Head of caudate nucleus (tissue), 42 donors: ENCODE results near the gene KDM8.

ENCODE experiments used
- DNase-seq, 42 donors: peaks; one replicate each; pipeline versions ENCODE4 v3.0.0 to v3.0.0-alpha.2; 2020 to 2021; ENCODE audit warnings: mixed read lengths in 7 of 42
- intact Hi-C: fragments of 100-400 bp; cut with DNase I; formaldehyde crosslinking; loops from one replicate; pipeline ENCODE4 v1.15.0; 2022

KDM8 gene

DNA sequence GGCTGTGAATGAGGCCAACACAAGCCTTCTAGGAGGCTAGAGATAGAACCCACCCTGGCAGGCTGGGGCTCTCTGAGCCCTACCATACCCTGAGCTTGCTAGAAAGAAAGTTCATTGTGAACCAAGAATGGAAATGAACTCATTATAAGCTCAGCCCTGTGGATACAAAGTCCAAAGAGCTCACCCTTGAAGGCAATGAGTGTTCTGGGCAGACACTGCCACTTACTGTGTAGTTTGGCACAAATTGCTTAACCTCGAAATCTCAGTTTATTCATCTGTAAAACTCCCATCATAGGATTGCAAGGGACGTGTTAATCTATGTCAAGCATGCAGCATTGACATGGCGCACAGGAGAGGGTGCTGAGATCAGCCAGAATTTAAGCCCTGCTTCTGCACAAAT, 5.5 kb downstream of the KDM8 start:
- DNase-seq, result no peak
- intact Hi-C loops, result no loop called here

DNA sequence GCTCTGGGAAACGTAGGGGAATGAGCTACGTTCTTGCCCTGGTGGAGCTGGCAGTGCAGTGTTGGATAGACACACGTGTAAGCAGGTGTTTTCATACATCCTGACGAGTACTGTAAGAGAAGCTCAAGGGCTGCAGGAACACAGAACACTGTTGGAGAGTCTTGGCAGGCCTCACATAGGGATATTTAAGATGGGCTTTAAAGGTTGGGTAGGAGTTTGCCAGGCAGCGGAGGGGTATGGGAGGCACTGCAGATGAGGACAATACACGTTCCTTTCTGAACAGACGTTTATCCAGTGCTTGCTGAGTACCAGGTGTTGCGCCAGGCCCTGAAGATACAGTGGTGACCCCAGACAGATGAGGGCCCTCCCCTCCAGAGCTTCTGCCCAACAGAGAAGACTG, 6.3 kb downstream of the KDM8 start:
- DNase-seq, result no peak
- intact Hi-C loops, result no loop called here

DNA sequence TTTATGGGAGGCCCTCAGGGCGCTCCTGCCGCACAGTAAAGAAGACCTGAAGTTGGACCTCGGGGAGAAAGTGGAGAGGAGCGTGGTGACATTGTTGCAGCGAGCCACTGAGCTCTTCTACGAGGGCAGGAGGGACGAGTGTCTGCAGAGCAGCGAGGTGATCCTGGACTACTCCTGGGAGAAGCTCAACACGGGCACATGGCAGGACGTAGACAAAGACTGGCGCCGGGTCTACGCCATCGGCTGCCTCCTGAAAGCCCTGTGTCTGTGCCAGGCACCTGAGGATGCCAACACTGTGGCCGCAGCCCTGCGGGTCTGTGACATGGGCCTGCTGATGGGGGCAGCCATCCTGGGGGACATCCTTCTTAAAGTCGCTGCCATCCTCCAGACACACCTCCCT, 6.8 kb downstream of the KDM8 start:
- intact Hi-C loops, result no loop called here
- DNase-seq, result no peak

DNA sequence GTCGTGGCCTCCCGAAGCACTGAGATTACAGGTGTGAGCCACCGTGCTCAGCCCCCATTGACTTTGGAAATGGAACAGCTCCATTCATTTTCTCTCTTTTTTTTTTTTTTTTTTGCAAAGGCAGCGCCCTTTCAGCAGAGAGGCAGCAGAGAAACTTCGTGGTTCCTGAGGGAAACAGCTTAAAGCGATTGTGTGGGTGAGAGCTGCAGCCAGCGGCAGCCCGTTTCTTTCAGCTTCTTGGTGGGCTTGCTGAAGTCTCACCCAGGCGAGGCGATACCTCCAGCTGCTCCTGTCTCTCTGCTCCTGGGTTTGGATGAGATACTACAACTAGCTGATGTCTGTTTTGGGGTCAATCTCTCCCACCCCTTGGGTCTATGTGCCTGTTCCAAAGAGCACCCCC, 7.7 kb downstream of the KDM8 start:
- DNase-seq, result no peak
- intact Hi-C loops, result no loop called here

DNA sequence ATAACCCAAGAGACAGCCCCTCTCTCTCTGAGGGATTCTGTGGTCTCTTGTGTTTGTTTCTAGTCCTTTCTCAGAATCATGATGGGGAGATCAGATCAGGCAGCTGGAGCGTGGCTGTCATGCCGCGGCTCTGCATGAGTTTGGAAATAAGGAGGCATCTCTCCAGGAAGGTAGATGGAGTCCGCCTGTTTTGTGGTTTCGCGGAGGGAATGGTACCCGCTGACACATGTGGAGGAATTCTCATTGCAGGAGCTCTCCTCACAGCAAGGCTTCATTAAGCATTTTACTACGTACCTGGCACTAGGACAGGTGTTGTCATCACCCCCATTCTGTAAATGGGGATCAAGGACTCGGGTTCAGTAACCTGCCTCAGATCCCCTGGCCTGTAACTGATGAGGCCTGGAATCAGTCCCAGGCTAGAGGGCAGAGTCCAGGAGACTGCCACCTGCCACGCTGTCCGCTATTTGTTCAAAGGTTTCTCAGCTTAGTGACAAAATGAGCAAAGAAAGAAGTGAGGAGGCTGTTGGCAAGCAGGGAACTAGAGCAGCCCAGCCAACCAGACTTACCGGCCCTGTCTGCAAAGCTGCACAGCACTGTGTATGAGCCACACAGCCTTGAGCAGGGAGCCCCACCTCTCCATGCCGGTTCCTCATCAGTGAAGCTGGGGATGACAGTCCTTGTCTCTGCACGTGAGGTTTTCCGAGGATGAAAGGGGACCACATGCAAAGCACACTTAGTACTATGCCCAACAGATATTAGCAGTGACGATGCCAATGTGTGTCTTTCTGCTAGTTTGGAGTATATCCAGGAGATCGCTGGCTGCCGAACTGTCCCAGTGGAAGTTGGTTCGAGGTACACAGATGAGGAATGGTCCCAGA, 11.0 kb downstream of the KDM8 start:
- intact Hi-C loops, result no loop called here
- DNase-seq, result no peak

DNA sequence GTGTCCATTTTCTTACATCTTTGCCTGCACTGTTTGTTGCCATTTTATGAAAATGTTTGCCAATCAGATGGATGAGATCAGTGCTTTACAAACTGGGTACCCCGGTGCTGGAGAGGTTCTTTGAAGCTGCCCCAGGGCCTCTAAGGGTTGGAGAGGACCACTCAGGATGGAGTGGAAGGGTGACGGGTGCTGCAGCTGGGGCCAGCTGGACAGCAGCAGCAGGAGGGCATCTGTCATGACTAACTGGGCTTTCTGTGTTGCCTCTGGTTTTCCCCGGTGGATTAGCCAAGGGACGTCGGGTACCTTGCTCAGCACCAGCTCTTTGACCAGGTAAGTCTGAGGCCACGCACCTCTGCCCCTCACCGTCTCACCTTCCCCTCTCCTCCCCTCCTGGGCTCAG, 12.3 kb downstream of the KDM8 start:
- intact Hi-C loops, result no loop called here
- no peak for DNase-seq

DNA sequence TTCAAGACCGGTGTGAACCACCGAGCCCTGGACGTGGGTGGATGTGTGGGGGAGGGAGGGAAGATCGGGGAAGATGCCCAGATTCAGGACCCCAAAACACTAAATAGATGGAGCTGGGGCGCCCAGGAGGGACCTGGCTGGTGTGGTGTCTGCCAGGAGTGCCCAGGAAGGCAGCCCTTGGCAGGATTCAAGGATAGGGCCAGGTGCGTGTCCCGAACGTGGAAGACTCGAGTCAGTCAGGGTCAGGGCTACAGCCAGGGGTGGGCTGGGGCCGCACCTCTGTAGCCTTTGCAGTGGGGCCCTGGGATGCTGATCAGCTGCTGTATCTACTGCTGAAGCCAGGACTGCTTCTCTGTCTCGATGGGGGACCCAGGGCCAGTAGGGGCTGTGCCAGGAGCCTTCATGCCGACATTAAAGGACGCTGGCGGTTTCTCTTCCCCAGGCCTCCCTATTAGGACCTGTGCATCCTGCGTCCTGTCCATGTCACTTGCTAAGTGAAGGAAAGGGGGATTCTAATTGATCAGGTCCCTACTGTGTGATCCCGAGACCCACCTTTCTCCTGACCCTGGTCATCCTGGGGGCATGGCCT, 13.1 kb downstream of the KDM8 start:
- DNase-seq, result no peak
- intact Hi-C loops, result no loop called here

DNA sequence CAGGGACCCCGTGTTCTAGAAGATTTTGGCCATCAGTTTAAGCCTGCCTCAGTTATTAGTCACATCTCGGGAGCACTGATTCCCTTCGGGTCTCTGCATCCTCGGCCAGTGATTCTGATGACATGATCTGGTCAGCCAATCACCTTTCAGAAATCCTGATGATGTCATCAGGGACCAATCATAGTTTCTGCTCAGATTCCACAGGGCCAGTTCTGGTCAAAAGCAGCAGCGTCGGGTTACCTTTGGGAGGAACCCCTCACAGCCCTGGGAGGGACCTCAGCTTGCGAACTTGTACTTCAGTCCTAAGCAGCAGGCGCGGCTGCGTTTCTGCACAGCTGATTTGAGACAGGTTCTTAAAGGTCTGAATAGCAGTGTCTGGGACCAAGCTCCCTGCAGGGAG, 13.9 kb downstream of the KDM8 start:
- intact Hi-C loops, result no loop called here
- peak in 24 of 42 donors; percentile 17 to 81 (median 55) for DNase-seq

DNA sequence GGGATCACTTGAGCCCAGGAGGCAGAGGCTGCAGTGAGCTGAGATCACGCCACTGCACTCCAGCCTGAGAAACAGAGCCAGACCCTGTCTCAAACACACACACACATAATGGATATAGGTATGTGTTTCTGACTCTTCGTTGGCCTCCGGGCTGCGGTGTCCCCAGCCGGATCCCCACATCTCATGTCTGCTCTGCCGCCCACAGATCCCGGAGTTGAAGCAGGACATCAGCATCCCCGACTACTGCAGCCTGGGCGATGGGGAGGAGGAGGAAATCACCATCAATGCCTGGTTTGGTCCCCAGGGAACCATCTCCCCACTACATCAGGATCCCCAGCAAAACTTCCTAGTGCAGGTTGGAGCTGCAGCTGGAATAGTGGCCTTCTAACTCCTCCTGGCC, 15.4 kb downstream of the KDM8 start:
- no peak for DNase-seq
- intact Hi-C loops, result no loop called here

DNA sequence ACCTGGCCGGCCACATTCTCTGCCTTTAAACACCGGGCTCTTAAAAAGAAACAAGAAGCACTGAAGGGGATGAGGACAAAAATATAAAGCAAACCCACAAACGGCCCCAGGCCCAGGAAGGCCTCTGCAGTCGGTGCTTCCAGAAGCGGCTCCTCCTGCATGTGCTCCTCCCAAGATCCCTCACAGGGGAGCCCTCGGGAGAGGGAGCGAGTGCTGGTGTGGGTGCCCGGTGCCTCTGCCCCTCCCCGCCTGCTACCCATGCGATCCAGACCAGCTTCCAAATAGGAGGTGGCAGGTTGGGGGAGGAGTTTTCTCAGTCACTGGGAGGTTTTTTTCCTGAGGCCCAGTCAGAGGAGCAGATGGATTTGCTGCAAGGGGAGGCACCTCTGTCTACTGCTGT, 15.8 kb downstream of the KDM8 start:
- no peak for DNase-seq
- intact Hi-C loops, result no loop called here

DNA sequence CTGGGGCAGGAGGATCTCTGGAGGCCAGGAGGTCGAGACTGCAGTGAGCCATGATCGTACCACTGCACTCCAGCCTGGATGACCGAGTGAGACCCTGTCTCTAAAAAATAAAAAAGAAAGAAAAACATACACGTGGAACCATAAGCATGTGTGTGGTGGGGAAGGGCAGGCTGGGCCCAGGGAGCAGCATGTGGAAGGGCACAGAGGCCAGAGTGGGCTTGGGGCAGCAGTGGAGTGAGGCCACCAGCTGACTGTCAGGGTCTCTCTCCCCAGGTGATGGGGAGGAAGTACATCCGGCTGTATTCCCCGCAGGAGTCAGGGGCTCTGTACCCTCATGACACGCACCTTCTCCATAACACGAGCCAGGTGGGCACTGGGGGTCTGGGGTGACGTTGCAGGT, 16.8 kb downstream of the KDM8 start:
- intact Hi-C loops, result no loop called here
- DNase-seq, result no peak

DNA sequence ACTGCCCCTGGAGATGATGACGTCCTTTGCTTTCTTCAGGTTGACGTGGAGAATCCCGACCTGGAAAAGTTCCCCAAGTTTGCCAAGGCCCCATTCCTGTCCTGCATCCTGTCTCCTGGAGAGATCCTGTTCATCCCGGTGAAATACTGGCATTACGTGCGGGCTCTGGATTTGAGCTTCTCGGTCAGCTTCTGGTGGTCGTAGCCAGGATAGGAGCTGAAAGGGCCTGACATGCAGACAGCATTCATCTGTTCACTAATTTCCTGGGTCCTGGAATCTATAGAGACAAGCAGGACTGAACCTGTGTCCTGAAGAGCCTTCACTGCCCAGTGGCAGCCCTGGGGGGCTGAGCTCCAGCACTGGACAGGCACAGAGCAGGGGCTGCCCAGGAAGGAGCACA, 17.2 kb downstream of the KDM8 start:
- intact Hi-C loops, result no loop called here
- DNase-seq, result no peak

DNA sequence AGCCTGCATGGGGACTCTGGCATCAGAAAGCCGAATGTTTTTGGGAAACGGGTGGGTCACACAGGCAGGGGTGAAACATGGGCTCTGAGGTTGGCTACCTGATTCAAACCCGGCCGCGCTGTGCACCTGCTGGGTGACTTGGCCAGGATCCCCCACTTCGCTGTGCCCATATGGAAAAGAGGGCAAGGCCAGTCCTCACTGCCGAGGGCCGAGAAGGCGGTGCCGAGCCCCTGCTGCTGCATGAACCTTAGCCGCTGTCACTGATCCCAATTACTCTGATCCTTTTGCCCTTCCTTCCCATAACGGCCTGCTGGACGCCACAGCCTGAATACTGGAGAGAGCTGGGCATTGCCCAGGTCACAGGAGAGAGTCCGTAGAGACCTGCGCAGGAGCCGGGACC, 17.7 kb downstream of the KDM8 start:
- intact Hi-C loops, result no loop called here
- DNase-seq, result no peak

DNA sequence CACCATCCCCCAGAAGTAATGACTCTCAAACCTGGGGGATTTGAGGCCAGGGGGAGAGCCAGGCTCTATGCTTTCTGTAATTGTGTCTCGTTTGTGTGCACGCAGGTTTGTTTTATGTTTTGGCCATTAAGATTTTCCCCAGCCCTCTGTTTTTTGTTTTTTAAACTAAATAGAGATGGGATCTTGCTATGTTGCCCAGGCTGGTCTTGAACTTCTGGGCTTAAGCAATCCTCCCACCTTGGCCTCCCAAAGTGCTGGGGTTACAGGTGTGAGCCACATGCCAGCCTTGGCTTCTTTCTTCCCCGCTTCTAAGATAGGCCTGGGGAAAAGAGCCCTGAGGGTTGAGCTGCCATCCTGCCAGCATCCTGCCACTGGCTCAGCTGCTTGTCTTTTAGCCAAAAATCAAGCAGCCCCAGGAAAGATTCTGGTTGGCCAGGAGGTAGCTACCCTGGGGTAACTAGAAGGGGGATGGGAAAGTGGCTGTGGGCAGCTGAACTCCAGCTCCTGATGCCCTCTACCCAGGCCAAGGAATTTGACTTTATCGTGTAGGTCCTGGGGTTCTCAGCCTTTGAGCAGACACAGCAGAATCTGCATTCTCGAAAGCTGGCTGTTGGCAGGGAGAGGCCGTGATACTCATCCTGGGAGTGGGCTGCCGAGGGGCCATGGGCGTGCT, 18.4 kb downstream of the KDM8 start:
- no peak for DNase-seq
- intact Hi-C loops, result no loop called here

DNA sequence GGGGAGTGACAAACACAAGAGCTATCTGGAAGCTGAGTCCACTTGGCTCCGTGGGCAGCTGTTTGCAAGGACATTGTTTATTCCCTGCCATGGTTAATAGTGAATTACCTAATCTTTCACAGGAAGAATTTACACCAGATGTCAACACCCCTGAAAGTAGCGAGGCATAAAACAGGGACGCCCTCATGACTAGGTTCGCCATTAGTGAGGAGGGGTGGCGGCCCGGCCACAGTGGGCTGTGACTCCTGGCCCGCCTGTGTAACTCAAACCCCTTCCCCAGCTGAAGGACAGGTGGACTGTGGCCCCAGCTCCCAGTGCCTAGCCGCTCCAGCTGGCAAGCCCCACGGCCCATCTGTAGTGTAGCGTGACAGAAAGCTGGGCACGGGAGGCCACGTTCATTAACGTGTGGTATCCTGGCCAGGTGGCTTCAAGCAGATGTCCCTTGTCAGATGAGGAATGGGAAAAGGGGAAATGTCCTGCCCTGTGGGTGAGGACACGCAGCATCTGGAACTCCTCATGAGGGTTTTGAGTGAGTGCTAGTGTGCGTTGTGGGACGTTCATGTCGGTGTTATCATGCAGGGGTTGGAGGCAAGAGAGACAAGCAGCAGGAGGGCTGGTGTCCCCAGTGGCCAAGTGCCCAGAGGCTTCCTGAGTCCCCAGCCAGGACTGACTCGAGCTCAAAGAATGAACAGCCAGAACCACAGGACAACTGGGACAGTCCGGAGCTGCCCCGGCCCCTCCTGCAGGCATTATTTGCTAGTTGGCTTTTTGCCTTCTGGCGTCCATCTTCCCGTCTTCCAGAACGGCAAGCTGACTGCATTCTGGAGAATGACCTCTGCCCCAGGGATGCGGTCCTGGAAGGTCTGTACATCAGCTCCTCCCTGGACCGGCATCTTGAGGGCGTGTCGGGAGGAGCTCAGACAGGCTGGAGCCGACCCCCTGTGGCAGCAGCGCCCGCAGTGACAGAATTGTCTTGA, 19.2 kb downstream of the KDM8 start:
- DNase-seq, result no peak

DNA sequence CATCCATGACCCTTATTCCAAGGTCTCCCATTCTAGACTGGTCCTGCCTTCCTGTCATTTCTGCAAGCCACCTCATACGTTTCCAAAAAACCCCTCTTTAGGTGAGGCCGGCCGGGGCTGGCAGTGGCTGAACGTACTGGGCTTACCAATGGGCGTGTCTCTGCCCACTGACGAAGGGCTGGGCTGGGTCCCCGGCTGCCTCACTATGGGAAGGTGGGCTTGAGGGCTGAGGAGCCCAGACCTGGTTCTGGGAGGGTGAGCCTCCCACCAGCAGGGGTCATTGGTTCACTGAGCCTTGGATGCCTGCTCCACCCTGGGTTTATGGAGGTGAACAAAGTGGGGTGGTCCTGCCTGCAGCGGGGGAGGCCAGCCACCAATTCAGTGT, 19.9 kb downstream of the KDM8 start:
- intact Hi-C loops, result no loop called here
- DNase-seq, result no peak

More for the DNA sequence above, 19.2 kb downstream of the KDM8 start:
- intact Hi-C loops, result no loop called here

DNA sequence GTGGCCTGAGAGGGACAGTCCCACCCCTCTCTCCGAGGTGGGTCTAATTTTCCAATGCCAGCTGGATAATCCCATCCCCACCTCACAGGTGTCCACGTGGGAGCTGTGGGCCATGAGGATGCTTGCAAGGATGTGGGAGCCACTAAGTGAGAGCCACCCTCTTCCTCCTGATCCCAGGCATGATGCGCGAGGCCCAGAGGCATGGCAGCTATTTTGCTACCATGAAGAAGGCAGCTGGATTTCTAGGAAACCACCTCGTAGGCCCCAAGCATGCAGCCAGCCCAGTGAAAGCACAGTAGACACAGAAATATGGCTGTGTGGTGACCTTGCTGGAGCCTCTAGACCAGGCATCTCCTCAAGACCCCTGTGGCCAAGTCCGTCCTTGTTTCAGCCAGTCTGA, 20.4 kb downstream of the KDM8 start:
- DNase-seq, result no peak
- intact Hi-C loops, result no loop called here

DNA sequence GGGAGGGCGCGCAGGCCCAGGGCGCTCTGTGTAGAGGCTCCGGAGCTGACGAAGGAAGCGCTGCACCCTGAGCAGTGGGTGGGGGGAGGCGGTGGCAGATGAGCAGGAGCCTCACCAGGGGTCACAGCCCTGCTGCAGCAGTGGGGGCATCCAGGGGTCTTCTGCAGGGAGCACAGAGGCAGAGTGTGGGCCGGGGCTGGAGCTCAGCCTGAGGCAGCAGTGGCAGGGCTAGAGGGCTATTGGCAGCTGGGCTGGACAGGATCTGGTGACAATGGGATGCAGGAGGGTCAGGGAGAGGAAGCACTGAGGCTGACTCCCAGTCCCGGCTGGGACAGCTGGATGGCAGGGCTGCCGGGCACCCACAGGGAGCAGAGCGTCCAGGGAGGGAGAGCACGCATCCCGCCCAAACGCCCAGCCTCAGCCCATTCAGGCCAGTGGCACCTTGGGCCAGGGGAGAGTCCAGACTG, 21.0 kb downstream of the KDM8 start:
- DNase-seq, result no peak
- intact Hi-C loops, result no loop called here

DNA sequence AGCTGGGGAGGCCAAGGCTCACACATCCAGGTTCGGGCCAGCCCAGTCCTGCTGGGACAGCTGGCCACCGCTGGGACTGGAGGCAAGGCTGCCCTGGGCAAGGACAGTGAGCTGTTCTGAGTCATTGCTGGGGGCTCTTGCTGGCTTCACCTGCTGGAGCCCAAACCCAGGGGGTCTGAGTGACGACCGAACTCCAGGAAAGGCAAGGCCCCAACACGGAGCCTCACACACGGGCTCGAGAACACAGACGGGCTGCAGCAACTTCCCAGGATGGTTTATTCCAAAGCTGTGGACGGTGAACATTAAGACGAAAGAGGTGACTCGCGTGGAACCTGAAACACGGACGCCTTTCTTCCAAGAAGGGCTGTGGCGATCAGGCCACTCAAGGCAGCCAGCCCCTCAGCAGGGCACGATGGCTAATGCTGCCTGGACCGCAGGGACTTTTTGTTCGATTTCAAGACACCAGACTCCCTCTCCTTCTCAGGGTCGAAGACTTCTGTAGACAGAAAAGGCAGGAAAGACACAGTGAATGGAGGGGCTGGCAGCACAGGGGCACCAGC, 21.5 kb downstream of the KDM8 start:
- intact Hi-C loops, result no loop called here
- DNase-seq, result peak in 1 of 42 donors; percentile 15
